Progenitor cell of endocrine pancreas (in vitro differentiated cells): ENCODE results near the gene RPP30. TPM values are rescaled to one million over a fixed set of nuclear protein-coding genes. Genes with fewer than 3 reads are reported as not detected.
A peak's percentile ranks its signal among the peaks of the same experiment; 100 is the strongest.
"Not testable (repeated sequence)": the region's sequence is repeated elsewhere in the genome, so short reads cannot be mapped to it uniquely, and the experiment has no call there.

Experiments
- DNase-seq: peaks from one replicate; pipeline ENCODE4 v3.0.0; 2021; ENCODE audit warnings: low spot score; ENCODE audit not compliant: unreplicated experiment
- H3K27ac Mint-ChIP-seq: 2 replicates; pipeline ENCODE4 v1.8.0; 2021; ENCODE audit warnings: mild to moderate bottlenecking, moderate library complexity, mixed read lengths
- H3K27me3 Mint-ChIP-seq: 2 replicates; pipeline ENCODE4 v1.8.0; 2021; ENCODE audit warnings: mixed read lengths
- H3K36me3 Mint-ChIP-seq: 2 replicates; pipeline ENCODE4 v1.8.0; 2022; ENCODE audit warnings: mixed read lengths; ENCODE audit not compliant: insufficient read depth
- H3K4me1 Mint-ChIP-seq: 2 replicates; pipeline ENCODE4 v1.8.0; 2021; ENCODE audit warnings: low read depth, mixed read lengths
- H3K4me3 Mint-ChIP-seq: 2 replicates; pipeline ENCODE4 v1.8.0; 2021; ENCODE audit warnings: low read depth, mild to moderate bottlenecking, moderate library complexity, mixed read lengths
- H3K9me3 Mint-ChIP-seq: 2 replicates; pipeline ENCODE4 v1.8.0; 2021; ENCODE audit warnings: low read depth, mixed read lengths
- CTCF ChIP-seq: fragments of 200-600 bp; sonication (generic); IDR thresholded peaks from one replicate; pipeline ENCODE4 v1.5.0; 2021; ENCODE audit warnings: antibody characterized with exemption, mild to moderate bottlenecking; ENCODE audit not compliant: unreplicated experiment
- total RNA-seq: library from RNA; stranded (reverse); gene quantifications from 2 replicates; pipeline ENCODE4 v1.2.1, GENCODE V29; 2021

Gene RPP30
- total RNA-seq, 1 donor from 2014 or later = 53.5 TPM

DNA sequence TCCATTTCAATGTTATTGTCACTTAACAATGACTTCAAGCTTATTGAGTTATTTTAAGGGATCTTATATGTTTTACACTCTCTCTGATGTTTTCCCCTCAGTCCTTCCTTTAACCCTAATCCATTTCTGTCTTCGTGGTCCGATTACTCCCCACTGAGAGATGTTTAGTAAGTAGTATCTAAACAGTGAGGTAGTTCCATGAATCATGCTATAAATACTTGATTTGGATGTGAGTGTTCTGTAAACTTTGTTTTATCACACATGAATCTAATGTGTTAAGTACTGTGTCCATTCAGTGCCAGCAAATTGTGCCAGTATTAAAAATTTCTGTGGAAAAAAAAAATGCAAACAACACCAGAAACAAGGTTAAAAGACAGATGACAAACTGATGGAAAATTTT is 18.6 kb downstream of the RPP30 start:
- Mint-ChIP-seq H3K36me3 (peaks cover 13% of the 10 kb centered on the region), H3K27ac (no peak overlapping the region), H3K9me3 (no peaks in the 10 kb centered on the region), H3K27me3 (no peaks in the 10 kb centered on the region), H3K4me3 (no peak overlapping the region), H3K4me1 (no peaks in the 10 kb centered on the region)
- DNase-seq = no peak
- TF ChIP-seq CTCF = no peak

DNA sequence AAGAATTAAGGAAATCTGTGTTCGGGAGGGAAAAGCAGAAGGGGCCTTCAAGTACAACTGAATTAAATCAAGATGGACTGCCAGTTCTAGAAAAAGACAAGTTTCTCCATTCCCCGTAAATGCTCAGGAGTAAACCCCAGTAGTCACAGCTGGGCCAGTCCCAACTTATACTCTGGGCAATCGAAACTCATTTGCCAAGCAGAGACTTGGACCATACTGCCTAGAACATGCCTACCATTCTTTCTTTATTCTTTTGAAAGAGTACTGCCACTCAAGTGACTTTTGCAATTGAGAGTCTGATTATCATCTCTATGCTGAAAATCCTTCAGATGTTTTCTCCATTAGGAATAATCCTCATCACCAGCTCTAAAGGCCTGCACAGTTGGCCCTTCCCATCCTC is 21.4 kb downstream of the RPP30 start:
- no peak for DNase-seq
- H3K27ac Mint-ChIP-seq = no peak overlapping the region
- H3K27me3 Mint-ChIP-seq = no peaks in the 10 kb centered on the region
- H3K4me3 Mint-ChIP-seq = no peak overlapping the region
- no peaks in the 10 kb centered on the region for H3K9me3 Mint-ChIP-seq
- H3K4me1 Mint-ChIP-seq = no peaks in the 10 kb centered on the region
- TF ChIP-seq CTCF = no peak
- peaks cover 9% of the 10 kb centered on the region for H3K36me3 Mint-ChIP-seq

DNA sequence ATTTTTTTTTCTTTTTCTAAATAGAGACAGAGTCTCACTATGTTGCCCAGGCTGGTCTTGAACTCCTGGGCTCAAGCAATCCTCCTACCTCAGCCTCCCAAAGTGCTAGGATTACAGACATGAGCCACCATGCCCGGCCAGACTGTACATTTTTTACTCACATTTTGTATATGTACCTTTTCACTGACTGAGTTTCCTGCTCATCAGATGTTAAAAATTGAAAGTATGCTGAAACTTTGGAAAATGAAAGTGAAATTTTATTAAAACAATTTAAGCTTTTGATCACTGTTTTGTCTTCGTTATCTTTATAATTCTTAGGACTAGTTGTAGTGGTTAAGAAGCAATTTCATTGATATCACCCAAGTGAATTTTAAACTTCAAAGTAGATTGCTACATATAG is 25.1 kb downstream of the RPP30 start:
- H3K9me3 Mint-ChIP-seq, H3K27me3 Mint-ChIP-seq, H3K27ac Mint-ChIP-seq, H3K4me3 Mint-ChIP-seq, H3K4me1 Mint-ChIP-seq, DNase-seq: not testable (repeated sequence)
- peaks cover 15% of the 10 kb centered on the region for H3K36me3 Mint-ChIP-seq

DNA sequence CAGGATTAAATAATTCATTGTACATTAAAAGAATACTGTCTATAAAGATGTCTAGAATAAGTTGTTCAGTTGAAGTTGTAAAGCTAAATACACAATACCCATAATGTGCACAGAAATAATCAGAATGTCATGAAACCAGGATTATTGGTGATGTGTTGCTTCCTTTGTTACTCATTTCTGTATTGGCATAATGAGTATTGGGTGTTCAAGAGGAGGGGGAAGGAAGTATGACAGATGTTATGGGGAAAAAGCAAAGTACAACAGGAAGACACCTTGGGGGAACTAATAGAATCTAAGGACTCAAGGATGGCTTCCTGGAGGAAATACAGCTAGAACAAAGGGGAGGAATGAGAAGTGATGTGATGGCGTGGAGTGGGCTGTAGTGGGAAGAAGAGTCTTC is 34.2 kb downstream of the RPP30 start:
- H3K9me3 Mint-ChIP-seq = no peaks in the 10 kb centered on the region
- H3K27ac Mint-ChIP-seq = no peak overlapping the region
- no peak for TF ChIP-seq CTCF
- no peaks in the 10 kb centered on the region for H3K4me1 Mint-ChIP-seq
- no peak overlapping the region for H3K4me3 Mint-ChIP-seq
- H3K27me3 Mint-ChIP-seq = no peaks in the 10 kb centered on the region
- DNase-seq = no peak
- H3K36me3 Mint-ChIP-seq = peaks cover 2% of the 10 kb centered on the region

DNA sequence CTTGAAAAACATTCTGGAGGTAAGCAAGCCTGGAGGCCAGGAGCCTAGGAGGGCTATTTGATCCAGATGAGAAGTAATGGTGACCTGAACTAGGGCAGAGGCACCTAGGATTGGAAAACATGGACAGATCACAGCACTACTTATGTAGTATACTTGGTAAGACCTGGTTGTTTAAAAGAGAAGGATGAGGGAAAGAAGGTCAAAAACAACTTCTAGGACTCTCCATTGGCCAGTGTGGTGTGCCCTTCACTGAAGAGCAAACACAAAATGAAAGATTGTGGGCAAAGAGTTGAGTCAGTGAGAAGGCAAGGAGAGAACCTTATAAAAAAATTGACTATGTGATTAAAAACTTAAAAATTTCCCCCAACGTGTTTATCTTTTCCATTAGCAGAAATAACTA is 34.8 kb downstream of the RPP30 start:
- no peak overlapping the region for H3K27ac Mint-ChIP-seq
- no peaks in the 10 kb centered on the region for H3K9me3 Mint-ChIP-seq
- no peaks in the 10 kb centered on the region for H3K36me3 Mint-ChIP-seq
- TF ChIP-seq CTCF = no peak
- DNase-seq = no peak
- peaks cover under 1% of the 10 kb centered on the region for H3K4me1 Mint-ChIP-seq
- H3K27me3 Mint-ChIP-seq = no peaks in the 10 kb centered on the region
- no peak overlapping the region for H3K4me3 Mint-ChIP-seq

DNA sequence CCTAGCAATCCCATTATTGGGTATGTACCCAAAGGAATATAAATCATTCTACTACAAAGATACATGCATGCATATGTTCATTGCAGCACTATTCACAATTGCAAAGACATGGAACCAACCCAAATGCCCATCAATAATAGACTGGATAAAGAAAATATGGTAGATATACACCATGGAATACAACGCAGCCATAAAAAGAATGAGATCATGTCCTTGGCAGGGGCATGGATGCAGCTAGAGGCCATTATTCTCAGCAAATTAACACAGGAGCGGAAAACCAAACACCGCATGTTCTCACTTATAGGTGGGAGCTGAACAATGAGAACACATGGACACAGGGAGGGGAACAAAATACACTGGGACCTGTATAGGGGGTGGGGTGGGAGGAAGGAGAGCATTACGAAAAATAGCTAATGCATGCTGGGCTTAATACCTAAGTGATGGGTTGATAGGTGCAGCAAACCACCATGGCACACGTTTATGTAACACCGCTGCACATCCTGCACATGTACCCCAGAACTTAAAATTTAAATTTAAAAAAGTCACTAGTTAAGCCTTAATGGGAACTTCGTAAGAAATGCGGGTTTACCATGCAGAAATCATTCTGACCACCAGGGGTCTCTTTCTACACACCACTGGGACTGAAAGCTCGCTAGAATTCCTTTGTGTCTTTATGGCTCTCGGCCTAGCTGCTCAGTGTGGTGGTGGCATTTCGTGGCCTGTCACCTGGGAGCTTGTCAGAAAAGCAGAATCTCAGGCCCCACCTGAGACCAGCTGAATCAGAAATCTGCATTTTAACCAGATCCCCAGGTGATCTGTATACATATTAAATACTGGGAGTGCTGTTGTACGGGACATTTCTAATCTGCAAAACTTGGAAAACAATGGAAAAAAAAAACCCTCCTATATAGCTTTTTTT is 39.6 kb downstream of the RPP30 start:
- peaks cover 9% of the 10 kb centered on the region for H3K36me3 Mint-ChIP-seq
- no peaks in the 10 kb centered on the region for H3K27me3 Mint-ChIP-seq
- peak overlapping the region; percentile 95 for H3K27ac Mint-ChIP-seq
- peaks cover 14% of the 10 kb centered on the region for H3K4me1 Mint-ChIP-seq
- H3K4me3 Mint-ChIP-seq = no peak overlapping the region
- H3K9me3 Mint-ChIP-seq = no peaks in the 10 kb centered on the region
- peak; percentile 53 for DNase-seq
- peak; percentile 91 for TF ChIP-seq CTCF
